Suppressor macrophage treated with lipopolysaccharide for 4 hours (primary cell): ENCODE data around the gene NFIA.
"Not testable (repeated sequence)": the region's sequence is repeated elsewhere in the genome, so short reads cannot be mapped to it uniquely, and the experiment has no call there.

ENCODE experiments used
- DNase-seq: peaks from one replicate; pipeline ENCODE4 v3.0.0-alpha.2; 2020

Gene NFIA

GRCh38 chr1:61253912-61254633 lies 171.7 kb downstream of the NFIA start:
- peak; percentile 38 for DNase-seq

DNA sequence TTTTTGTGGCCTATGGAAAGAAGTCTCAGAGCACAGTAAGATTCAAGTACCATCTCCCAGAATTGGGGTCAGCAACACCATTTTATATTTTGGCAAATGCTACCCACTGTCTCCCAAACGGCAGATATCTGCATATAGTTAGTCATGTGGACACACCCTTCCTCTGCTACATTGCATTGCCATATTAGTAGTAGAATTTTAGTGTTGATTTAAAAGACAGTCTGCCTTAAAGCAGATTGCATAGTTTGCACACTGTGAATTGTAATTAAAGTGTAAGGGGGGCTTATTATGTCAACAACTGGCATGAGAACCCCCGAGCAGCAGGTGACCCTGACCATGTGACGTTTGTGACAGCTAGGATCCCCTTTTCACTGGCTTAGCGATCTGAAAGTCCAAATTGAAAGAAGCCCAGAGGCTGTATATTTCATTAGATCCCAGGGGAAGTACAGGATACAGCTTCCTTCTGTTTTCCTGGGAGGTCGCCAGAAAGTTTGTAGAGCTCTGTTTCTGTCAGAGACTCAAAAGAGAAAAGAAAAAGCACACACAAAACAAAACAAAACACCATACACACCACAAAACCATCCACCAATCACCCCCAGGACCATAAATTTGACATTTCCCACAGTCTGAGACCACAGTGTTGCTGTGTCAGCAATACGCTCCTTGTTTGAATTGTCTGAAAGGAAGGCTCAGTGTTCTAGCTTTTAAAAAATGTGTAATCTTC lies 172.4 kb downstream of the NFIA start:
- peak; percentile 50 for DNase-seq

DNA sequence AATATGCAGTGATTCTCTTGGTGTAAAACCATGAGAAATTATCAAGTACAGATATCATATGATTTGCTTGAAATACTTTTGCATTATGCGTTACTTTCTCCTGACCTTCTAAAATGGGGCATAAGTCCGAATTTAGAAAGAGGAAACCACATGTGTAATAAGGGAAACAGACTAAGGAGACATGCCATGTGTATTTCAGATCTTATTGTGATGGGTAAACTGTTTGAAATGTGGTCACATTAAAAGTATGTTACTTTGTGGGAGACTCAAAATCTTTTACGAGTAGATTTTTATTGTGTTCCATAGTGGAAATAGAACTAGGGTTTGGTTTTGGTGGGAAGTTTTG lies 173.0 kb downstream of the NFIA start:
- DNase-seq: peak; percentile 34

DNA sequence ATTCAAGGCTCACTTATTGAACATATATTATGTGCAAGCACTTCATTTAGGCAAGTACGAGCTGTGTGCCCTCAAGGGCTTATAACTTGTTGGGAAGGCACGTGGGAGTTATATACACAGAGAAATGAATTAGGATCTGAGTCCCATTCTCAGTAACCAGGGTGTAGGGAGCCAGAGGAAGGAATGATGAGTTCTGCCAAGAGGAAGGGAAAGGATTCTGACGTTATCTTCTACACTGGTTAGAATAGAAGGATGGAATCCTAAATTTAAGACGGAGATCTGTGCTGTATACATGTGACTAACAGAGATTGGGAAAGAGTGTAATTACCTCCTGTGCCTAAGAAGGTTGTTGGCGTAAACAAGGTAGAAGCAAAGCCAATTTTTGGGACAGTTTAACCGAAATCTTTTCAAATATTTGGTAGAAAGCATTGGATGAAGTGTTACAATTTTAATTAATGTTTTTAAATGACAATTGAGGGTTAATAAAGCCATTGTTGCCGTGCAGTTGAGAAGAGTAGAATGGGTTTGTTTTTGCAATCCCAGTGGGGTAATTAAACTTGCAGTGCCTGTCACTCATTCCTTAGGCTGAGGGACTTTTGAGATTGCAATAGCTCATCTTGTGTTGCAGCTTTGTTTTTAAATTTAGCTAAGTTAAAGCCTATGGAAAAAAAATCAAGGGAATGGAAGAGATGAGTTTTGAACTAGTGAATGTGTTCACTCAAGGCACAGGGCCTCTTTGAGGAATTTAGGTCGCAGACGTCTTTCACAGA lies 177.2 kb downstream of the NFIA start:
- DNase-seq: no peak

- DNase-seq: no peak
These were observed 177.8 kb downstream of the NFIA start for GRCh38 chr1:61260171-61260570.

DNA sequence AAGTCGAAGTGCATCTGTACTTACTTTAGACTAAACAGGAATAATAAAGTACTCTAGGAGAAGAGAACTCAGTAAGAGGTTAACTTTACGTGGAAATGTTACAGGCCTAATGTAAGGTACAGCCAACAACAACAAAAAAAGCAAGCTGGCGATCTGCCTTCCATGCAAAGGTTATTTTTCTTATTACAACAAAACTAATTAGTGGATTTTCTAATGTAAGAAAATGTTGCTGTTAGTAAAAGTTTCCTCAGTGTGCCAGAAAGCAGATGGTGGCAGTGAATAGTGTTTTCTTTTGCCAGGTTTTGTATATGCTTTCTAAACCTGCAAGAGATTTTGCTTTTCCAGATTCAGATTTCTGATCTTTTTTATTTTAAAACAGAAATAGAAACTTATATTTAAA lies 179.2 kb downstream of the NFIA start:
- DNase-seq: no peak

DNA sequence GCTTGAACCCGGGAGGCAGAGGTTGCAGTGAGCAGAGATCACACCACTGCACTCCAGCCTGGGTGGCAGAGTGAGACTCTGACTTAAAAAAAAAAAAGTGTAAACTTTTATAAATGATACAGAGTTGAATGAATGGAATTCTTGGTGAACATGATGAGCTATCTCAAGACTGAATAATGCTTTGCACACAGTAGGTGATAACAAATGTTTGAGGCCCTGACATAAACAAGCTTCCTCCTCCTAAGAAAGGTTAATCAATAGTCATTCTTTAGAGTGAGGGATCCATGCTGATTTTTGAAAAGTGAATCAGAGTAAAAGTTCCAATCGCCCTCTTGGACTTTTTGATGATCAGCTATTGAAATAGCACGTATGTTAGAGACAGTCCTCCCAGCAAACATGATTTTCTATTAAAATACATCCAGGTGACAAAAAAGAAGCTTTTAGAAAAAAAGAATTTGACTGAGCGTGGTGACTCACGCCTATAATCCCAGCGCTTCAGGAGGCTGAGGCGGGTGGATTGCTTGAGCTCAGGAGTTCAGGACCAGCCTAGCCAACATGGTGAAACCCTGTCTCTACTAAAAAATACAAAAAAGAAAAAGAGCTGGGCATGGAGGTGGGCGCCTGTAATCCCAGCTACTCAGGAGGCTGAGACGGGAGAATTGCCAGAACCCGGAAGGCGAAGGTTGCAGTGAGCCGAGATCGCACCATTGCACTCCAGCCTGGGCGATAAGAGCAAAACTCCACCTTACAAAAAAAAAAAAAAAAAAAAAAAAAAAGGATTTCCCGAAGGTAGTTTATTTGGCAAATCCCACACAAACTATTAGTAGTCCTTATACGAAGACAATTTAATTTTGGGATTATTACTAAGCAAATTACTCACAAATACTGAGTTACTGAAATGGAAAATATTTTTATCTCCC lies 181.8 kb downstream of the NFIA start:
- DNase-seq: no peak

DNA sequence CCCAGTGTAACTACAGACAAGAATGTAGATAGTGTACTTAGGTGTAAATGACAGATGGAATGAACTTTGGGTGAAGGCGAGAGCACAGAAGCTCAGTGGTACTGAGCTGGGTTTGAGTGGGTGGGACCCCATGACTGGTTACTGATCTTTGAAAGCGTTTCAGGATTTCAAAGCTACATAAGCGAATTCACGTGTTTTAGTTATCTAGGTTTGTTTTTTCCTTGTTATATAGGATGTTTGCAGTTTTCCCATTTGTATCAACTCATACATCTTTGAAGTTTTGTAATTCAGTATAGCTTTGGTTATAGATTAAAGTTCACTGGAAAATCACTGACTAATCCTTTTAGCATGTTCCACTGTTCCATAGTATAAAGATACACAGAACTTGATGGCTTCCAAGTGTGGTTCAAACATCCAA lies 182.5 kb downstream of the NFIA start:
- DNase-seq: no peak

DNA sequence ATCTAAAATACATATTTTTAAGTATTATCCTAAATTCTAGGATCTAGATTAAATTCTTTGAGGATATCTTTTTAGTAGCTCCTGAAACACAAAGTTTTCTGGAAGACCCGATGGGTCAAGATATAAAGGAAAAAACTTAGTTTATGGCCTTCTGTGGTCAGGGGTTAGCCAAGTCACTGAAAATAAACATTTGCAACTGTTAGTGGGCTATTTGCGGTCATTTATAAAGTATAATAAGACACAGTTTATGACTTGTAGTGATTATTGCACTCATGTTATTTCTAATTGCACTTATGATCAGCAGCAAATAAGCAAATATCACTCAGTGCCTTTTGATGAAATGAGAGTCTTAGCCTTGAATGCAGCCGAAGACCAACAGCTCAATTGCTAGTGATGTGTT lies 183.3 kb downstream of the NFIA start:
- DNase-seq: no peak

DNA sequence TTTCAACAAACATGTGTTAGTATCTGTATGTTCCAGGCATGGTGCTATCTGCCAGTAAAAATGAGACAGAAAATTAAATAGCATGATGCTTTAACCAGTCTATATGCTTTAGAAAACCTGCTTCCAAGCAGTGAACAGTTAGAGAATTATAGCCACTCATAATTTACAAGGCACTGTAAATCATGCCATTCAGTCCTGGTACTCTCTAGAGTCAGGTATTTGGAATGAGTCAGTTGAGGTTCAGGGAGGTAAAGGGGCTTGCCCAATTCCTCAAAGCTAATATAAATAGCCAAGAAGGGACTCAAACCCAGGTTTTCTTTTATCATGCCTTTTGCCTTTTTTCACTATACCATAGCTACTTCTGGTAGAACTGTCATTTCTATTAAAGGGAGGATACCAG lies 184.4 kb downstream of the NFIA start:
- no peak for DNase-seq

DNA sequence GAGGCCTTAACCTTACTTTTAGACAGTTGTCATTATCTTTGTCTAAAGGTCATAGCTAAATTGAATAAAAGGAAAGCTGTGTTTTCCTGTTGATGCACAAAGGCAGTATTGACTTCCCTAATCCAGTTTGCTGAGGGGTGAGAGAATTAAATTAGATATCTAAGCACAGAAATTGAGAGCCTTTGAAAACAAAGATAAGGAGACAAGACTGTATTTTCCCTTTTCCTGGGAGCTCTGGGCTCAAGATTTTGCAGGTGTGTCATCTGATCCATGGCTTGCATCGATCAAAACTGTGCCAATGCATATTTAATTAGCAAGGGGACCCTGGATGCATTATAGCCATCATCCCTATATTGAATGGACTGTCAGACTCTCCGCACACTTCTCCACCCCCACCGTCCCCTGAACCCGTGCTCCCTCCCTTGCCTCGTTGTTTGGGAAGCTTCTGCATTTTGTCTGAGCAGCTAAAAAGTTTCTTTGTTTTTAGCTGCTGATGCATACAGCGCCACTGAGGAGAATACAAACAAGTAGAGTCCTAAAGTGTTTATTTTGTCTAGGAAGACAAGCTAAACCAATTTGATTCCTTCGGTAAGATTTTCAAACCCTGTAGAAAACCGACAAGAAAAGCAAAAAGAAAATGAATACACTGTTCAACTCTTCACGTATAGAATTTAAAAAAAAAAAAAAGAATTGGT lies 186.3 kb downstream of the NFIA start:
- no peak for DNase-seq

- no peak for DNase-seq
These were observed 187.2 kb downstream of the NFIA start for GRCh38 chr1:61269602-61270001.

GRCh38 chr1:61270107-61270506 lies 187.7 kb downstream of the NFIA start:
- no peak for DNase-seq

GRCh38 chr1:61270761-61271411 lies 188.5 kb downstream of the NFIA start:
- DNase-seq: no peak

DNA sequence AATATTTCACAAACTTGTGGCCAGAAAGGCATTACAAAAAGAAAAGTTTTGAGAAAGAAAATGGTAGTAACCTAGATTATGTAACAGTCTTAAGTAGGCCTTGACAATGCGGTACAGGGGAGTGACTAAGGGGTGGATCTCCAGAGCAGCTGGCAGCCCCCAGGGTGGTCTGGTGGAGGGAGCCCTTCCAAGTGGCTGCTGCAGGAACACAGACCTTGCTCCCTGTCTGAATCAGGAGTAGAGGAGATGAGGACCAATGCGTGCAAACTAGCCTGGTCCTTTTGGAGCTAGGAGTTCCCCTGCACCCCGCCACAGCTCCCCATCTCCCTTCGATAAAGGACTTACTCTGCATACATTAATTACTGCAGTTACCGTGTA lies 189.0 kb downstream of the NFIA start:
- DNase-seq: no peak

DNA sequence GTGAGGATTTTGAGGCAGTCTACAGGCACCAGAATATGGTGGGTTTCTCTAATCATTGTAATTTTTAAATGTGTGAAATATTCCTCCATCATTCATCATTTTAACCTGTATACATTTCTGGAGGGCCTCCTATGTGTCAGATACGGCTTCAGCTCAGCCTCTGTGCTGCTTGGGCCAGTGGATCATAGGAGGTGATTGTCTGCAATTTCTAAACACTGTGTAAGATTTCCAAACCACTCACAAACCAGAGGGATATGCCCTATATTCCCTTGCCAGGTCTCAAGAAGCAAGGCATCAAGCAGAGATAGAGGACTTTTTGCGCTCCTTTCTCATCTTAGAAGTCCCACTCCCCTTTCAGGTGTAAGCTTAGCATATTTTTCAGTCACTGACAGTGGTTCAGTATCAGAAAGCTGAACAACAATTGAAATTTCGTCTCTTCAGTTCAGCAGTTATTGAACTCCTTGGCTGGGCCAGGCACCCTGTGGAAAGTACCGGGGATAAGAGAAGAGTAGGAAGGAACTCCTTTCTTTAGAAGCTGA lies 190.9 kb downstream of the NFIA start:
- DNase-seq: no peak

- DNase-seq: no peak
These were observed 191.5 kb downstream of the NFIA start for GRCh38 chr1:61273861-61274260.

GRCh38 chr1:61274939-61275338 lies 192.6 kb downstream of the NFIA start:
- DNase-seq: no peak

DNA sequence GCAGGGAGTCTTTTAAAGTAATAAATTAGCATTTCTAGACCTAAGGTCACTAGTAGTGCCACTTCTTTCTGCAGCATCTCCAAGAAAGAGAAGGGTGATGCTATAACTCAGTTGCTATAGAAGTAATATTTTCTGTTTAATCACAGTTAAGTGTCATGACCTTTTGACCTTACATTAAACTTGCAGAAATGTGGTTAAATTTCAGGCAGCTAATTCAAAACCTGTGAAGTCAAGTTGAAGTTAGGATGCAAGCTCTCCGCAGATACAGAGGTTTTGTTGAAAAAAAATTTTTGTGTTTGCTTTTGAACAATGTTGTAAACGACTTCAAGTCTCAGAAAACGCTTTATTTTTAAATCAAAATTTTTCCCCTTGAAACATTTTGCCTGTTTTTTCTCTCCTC lies 193.9 kb downstream of the NFIA start:
- no peak for DNase-seq

DNA sequence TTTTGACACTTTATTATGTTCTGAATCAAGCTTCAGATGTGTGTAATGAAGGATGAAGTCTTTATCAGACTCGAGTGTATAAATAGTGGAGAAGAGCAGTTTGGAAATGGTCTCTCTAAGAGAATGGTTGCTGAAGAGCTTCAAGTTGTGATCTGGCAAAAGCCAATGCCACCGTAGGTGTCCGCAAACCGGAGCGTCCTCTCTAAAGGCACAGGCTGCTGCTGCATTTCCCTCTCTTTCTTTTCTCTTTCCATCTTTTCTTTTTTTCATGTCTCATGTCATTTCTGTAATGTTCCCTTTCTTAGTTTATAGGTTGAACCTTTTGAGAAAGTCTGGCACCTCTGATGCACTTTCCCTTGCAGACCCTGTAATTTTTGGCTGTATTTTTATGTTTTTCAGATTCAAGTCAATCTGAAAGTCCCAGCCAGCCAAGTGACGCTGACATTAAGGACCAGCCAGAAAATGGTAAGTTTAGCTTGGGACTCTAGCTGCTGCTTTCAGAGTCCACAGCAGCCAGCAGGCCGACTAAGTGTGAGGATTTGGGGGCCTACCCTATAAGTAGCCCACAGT lies 194.8 kb downstream of the NFIA start:
- DNase-seq: no peak

- not testable (repeated sequence) for DNase-seq
These were observed 196.1 kb downstream of the NFIA start for GRCh38 chr1:61278503-61278902.
